NCI-H748 (cell line): ENCODE data around the gene CORIN.
A peak's percentile ranks its signal among the peaks of the same experiment; 100 is the strongest.
"Not testable (repeated sequence)": the region's sequence is repeated elsewhere in the genome, so short reads cannot be mapped to it uniquely, and the experiment has no call there.

Experiments
- DNase-seq: peaks from one replicate; lab custom pipeline; 2025; ENCODE audit not compliant: unreplicated experiment; lab: John Stamatoyannopoulos, UW

The CORIN gene

GRCh38 chr4:47721892-47722575, 115.8 kb downstream of the CORIN start:
- no peak for DNase-seq

DNA sequence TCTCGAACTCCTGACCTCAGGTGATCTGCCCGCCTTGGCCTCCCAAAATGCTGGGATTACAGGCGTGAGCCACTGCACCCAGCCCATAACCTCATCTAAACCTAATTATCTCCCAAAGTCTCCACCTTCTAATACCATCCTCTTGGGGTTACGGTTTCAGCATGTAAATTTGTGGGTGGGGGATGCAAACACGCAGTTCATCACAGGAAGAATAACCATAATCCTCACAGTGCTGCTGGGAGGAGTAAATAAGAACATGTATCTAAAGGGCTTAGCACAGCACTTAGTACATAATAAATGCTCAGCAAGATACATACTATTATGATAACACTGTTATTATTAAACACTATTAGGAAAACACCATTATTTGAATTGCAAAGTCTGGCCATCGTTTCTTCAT, 116.4 kb downstream of the CORIN start:
- no peak for DNase-seq

GRCh38 chr4:47720787-47721186, 117.1 kb downstream of the CORIN start:
- no peak for DNase-seq

GRCh38 chr4:47719576-47719975, 118.3 kb downstream of the CORIN start:
- DNase-seq = no peak

DNA sequence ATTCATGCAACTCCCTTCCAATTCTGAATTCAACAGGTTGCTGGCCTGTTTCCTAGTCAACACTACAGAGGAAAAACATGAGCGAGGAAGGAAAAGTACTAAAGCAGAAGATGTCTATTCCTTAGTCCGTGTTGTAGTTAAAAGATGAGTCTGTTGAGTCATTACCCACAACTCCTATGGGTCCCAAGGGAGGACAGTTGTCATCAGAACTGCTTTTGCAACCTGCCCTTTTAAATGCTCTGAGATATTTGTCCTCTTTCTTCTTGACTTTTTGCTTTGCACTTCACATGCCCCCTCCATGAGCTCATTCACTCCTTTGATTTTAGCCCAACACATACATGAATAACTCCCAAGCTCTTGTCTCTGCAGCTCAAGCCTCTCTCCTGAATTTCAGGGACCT, 119.2 kb downstream of the CORIN start:
- DNase-seq = no peak

GRCh38 chr4:47717188-47717587, 120.7 kb downstream of the CORIN start:
- no peak for DNase-seq

GRCh38 chr4:47715716-47716416, 122.0 kb downstream of the CORIN start:
- DNase-seq = peak; percentile 18

DNA sequence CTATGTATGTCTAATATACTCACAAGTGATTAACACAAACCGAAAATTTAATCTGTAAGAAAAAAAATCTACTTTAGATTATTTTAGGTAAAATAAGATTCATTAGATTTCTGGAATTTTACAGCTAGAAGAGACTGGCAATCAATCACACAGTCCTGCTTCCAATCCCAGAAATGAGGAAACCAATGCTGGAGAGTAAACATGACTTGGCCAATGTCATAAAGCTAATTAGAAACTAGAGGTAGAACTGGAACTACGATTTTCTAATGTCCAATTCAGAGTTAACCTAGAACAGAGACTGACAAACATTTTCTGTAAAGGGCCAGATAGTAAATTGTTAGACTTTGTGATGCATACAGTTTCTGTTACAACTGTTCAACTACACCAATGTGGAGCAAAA, 123.6 kb downstream of the CORIN start:
- DNase-seq = no peak

GRCh38 chr4:47713129-47713834, 124.6 kb downstream of the CORIN start:
- DNase-seq = no peak

GRCh38 chr4:47711646-47712045, 126.2 kb downstream of the CORIN start:
- DNase-seq = no peak

DNA sequence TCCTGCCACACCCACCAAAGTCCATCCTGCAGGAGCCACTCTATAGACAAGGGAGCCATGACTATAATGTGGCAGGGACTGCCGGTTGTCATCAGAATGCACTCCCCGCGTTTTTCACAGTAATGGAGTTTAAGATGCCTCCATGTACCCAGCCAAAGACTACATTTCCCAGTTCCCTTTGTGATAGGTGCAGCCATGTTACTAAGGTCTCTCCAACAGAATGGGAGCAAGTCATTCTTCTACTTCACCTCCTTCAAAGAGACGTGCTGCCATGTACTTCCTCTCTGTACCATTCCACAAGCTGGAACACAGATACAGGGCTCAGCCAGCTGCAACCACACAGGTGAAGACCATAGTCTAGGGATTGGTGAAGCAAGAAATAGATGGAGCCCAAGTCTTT, 126.7 kb downstream of the CORIN start:
- no peak for DNase-seq

GRCh38 chr4:47706352-47706751, 131.5 kb downstream of the CORIN start:
- not testable (repeated sequence) for DNase-seq

DNA sequence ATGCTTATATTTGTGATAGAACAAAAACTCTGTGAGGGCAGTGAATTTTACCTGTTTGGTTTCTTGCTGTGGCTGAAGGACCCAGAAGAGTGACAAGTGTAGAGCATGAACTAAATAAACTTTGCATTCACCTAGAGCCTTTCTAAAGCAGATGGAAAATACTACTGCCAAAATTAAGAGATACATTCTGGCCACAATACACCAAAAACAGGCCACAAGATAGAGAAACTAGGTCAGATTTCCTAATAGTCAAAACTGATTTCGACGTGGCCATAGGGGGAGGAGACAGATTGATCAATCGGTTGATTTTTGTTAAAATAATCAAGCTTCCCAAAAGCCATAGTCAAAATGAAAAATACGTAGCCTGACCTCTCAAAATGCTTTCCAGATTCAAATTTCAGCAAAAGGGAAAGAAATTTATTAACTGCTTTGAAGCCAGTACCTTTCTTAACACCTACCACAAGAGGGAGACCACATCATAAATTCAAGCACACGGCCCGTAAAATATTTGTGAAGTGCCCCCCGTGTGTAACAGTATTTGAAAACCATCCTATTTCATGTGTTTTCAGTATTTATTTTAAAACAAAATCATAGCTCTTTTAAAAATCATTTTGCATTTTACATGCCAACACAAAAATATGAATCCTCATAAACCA, 132.4 kb downstream of the CORIN start:
- DNase-seq = peak; percentile 1

DNA sequence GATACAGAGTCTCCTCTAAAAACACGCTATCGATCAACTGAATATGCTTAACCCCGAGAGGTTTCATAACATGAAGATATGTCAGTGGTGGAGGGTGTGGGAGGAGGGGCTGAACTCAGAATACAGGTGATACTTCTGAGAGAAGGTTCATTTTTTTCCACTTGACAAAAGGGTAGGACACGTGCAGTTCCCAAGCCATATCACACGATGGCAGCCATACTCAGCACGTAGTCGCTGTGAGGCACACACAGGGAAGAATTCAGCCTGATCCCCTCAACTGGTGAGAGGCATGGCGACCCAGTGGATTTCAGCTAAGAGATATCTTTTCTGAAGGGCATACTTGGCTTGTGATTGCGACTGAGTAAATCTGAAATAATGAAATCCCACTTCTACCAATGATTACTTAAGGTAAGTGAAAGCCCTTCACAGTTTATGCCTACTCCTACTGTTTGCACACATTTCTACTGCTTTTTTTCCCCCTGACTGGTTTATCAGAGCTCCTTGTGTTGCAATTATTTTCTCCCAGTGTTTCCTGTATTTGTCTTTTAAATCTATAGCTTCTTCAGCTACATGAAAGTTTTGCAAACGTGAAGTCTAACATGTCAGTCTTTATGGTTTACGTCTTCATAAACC, 133.1 kb downstream of the CORIN start:
- peak; percentile 34 for DNase-seq

DNA sequence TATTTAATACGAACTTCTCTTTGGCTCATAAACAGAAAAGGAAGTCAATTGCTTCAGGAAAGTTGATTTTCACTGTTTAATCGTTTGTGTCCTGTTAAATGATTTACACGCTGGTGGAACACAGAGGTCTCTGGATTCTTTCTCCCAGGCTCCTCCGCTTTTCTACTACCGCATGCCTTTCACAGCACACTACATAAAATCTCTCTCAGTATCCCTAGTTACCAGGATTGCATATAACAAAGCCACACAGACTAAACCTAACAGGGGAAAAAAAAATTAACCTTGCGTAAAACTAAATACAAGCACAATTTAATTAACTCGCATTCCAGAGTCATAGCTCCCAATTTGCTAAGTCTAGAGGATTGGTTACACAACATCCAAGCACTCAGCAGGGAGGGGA, 133.9 kb downstream of the CORIN start:
- DNase-seq = no peak

DNA sequence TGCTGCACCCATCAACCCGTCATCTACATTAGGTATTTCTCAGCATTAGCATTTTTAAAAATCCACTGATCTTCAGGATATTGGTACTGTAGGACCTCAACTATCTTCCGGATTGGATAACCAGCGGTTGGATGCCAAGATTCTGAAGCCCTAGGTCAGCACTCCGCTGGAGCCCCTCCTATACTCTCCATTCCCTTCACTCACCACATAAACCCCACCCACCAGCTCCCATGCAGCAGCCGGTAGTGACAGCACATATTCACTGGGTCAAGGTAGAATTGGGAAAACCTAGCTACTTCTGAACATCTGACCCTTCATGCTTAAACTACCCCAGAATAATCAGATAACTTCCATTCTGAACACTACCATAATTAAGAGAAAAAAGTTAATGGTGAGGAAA, 134.9 kb downstream of the CORIN start:
- no peak for DNase-seq

DNA sequence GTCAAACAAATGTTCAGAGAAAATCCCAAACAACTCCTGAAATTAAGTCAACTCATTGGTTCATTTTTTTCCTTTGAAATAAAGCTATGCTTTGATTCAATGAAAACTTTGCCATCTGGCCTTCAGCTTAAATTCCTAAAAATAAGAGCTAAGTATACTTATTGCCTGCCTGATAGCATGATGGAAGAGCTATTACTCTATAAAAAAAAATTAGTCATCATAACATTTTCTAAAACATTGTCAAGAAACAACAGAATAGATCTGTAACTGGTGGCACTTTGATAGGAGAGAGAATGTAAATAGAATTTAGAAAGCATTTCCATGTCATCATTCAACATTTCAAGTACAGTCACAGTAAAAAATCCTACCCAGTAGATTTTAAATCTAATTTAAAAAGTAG, 136.6 kb downstream of the CORIN start:
- DNase-seq = no peak

- DNase-seq = no peak
These were observed 139.0 kb downstream of the CORIN start for GRCh38 chr4:47698837-47699236.

DNA sequence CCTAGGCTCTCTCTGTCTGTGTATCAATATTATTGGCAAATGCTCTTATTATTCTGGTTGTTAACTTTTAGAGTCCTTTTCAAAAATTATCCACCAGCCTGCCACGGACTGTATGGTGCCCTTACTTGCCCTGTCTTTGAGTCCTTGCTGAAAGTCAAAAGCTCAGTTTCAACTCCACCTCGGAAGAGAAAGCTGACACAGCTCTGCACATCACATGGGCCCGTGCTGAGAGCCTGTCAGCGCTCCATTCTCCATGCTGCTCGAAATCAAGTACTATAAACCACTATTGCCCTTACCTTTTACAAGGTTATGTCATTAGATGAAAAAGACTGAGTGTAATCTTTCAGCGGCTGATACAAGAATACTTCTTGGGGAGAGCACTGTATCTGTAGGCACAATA, 141.0 kb downstream of the CORIN start:
- no peak for DNase-seq

GRCh38 chr4:47695260-47695659, 142.6 kb downstream of the CORIN start:
- DNase-seq = no peak

DNA sequence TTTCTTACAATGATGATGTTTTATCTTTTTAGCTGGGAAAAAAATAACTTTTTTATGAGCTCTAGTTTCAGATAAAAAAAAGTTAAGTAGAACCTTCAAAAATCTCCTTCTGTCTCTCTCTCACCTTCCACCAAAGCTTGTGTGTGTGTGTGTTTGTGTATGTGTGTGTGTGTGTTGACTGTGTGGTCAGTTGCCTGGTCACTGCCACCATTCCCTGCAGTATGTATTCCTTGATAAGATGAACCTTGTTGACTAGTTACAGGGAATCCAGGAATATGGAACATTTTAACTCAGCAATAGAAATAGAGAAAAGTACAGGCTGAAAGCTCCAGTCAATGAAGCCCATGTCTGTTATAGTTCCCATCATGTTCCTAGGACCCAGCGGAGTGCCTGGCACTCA, 143.5 kb downstream of the CORIN start:
- no peak for DNase-seq
